Transverse colon (tissue), 3 donors: Measurements from ENCODE around the gene ITGA3.

Experiments used
- CTCF ChIP-seq, 5 experiments: fragments of 200-600 bp in 3 of 5; fragments of 450-650 bp in 2 of 5; sonication (generic) in 3 of 5; IDR thresholded peaks; 1 replicate in 2 of 5; 2 replicates in 3 of 5; pipeline ENCODE4 v1.5.1; 2016 to 2017; ENCODE audit warnings: antibody characterized with exemption in 5 of 5, inconsistent platforms in 3 of 5, mild to moderate bottlenecking in 2 of 5, moderate library complexity in 1 of 5
- POLR2A ChIP-seq: fragments of 450-650 bp; IDR thresholded peaks from one replicate; pipeline ENCODE4 v1.6.1; 2016; ENCODE audit warnings: antibody characterized with exemption, mild to moderate bottlenecking, moderate library complexity

GRCh38 chr17:50101346-50102163 is 45.6 kb downstream of the ITGA3 start:
- peak in 1 of 5 experiments; percentile 28 for TF ChIP-seq CTCF (IDR thresholded peaks at IDR 0.05)
- peak; percentile 15 for TF ChIP-seq POLR2A
